ENCODE data around the gene IL10RB.

DNA sequence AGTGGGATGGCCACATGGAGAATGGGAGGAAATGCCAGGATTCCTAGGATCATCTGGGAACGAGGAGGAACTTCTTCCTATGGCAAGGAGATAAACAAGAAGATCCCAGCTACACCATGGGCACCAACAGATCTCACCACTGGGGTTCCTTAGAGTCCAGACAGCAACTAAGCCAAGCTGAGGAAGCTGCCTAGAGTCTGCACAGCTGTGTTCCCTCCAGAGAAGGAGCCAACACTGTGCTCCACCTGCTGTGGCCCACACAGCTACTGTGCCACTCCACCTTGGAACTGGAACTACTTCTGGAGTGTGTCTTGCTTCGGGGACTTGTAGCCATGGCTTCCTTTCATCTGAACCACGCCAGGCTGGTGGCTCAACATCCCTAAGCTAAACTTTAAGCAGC lies 64.6 kb downstream of the IL10RB start:
- TF ChIP-seq, protein P1, sequence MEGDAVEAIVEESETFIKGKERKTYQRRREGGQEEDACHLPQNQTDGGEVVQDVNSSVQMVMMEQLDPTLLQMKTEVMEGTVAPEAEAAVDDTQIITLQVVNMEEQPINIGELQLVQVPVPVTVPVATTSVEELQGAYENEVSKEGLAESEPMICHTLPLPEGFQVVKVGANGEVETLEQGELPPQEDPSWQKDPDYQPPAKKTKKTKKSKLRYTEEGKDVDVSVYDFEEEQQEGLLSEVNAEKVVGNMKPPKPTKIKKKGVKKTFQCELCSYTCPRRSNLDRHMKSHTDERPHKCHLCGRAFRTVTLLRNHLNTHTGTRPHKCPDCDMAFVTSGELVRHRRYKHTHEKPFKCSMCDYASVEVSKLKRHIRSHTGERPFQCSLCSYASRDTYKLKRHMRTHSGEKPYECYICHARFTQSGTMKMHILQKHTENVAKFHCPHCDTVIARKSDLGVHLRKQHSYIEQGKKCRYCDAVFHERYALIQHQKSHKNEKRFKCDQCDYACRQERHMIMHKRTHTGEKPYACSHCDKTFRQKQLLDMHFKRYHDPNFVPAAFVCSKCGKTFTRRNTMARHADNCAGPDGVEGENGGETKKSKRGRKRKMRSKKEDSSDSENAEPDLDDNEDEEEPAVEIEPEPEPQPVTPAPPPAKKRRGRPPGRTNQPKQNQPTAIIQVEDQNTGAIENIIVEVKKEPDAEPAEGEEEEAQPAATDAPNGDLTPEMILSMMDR (IDR thresholded peaks at IDR 0.05 in 4 of 5, conservative IDR thresholded peaks at IDR 0.05 in 1 of 5), result no peak
- no peak for TF ChIP-seq POLR2A (IDR thresholded peaks at IDR 0.05)
